Measurements from ENCODE around the gene UBA7.

The UBA7 gene

GRCh38 chr3:49803465-49804140 lies 10.2 kb downstream of the UBA7 start:
- Histone ChIP-seq H3K4me1 (peaks cover 22 to 48% (median 42%) of the 10 kb centered on the region in 4 donors), H3K27ac (peak overlapping the region; percentile 87 to 98), H3K36me3 (peaks cover 0 to 10% (median 0%) of the 10 kb centered on the region in 3 donors), H3K9me3 (no peaks in the 10 kb centered on the region), H3K4me3 (peak overlapping the region; percentile 79 to 92), H3K27me3 (no peaks in the 10 kb centered on the region)
- TF ChIP-seq, protein P1, sequence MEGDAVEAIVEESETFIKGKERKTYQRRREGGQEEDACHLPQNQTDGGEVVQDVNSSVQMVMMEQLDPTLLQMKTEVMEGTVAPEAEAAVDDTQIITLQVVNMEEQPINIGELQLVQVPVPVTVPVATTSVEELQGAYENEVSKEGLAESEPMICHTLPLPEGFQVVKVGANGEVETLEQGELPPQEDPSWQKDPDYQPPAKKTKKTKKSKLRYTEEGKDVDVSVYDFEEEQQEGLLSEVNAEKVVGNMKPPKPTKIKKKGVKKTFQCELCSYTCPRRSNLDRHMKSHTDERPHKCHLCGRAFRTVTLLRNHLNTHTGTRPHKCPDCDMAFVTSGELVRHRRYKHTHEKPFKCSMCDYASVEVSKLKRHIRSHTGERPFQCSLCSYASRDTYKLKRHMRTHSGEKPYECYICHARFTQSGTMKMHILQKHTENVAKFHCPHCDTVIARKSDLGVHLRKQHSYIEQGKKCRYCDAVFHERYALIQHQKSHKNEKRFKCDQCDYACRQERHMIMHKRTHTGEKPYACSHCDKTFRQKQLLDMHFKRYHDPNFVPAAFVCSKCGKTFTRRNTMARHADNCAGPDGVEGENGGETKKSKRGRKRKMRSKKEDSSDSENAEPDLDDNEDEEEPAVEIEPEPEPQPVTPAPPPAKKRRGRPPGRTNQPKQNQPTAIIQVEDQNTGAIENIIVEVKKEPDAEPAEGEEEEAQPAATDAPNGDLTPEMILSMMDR (IDR thresholded peaks at IDR 0.05): peak; percentile 12 to 13
- no peak for DNase-seq
- intact Hi-C loops (cut with DNase I; ENCODE audit: low total_unique reads): no loop called here

DNA sequence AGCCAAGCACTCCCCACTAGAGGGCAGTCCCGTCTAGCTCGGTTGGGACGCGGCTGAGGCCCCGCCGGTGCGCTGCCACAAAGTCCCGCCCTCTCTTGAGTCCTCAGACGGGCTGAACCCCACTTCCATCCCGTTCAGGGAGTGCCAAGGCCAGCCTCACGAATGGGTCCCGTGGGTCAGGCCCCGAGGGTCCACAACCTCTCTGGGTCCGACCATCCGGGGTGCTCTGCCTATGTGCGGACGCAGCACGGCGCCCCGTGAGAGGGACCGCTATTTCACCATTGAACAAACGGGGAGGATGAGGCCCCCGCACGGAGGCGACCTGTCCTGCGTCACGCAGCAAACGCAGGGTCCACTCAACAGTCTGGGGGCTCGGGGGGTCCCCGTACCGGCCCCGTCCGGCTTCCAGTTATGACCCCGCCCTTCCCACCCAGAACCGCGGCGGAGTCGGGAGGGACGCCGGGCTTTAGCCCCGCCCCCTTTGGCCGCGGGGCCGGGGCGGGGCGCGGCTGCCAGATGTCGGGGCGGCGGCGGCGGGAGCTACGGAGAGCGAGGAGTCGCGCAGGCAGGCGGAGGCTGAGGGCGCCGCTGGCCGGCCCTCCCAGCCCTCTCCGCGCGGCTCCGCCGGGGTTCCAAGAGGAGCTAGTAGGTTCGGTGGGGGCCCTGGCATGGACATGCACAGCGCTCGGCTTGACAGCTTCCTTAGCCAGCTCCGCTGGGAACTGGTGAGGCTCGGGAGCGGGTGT lies 10.9 kb downstream of the UBA7 start, which contains the start of gene INKA1:
INKA1 (plus strand) TSS at position 543 of the 746 bp plus-strand sequence; CDS start at position 675, 132 bp downstream.
- DNase-seq: peak; percentile 85 to 94
- peak within 1 kb of the TSS; percentile 87 to 98 for H3K27ac ChIP-seq
- peaks cover 22 to 48% (median 42%) of the 10 kb centered on the region in 4 donors for H3K4me1 ChIP-seq
- no peaks in the 10 kb centered on the region for H3K27me3 ChIP-seq
- TF ChIP-seq, protein P1 (IDR thresholded peaks at IDR 0.05): peak; percentile 91 to 94
- H3K4me3 ChIP-seq: peak within 1 kb of the TSS; percentile 79 to 92
- intact Hi-C loops (cut with DNase I; ENCODE audit: low total_unique reads): loop anchor here (1.0 kb wide), 1 partner anchor 36 kb away; no protein-coding TSS in a partner anchor
- H3K9me3 ChIP-seq: no peaks in the 10 kb centered on the region
- peaks cover 0 to 3% (median 0%) of the 10 kb centered on the region in 3 donors for H3K36me3 ChIP-seq

DNA sequence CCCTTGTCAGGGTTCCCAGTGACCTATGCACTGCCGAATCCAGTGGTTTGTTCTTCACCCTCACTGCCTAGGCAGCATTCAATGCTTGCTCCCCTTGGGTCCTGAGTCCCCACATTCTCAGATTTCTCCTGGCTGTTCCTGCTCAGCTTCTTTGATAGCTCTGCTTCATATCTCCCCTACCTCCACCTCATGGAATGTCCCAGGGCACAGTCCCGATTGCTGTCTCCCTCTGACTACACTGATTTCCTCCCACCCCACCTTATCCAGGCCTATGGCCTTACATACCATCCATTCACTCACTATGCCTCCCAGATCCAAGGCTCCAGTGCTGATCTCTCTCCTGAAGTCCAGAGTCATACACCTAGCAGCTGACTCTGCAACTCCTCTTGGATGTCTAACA lies 12.6 kb downstream of the UBA7 start:
- Histone ChIP-seq H3K36me3 (no peaks in the 10 kb centered on the region), H3K9me3 (no peaks in the 10 kb centered on the region), H3K27ac (no peak overlapping the region), H3K4me3 (no peak overlapping the region), H3K4me1 (peaks cover 22 to 39% (median 30%) of the 10 kb centered on the region in 4 donors), H3K27me3 (no peaks in the 10 kb centered on the region)
- intact Hi-C loops (cut with DNase I; ENCODE audit: low total_unique reads): no loop called here
- TF ChIP-seq, protein P1 (IDR thresholded peaks at IDR 0.05): no peak
- no peak for DNase-seq

GRCh38 chr3:49799761-49800160 lies 14.0 kb downstream of the UBA7 start, which contains the start of gene CDHR4:
TSS of gene CDHR4 (minus strand) at chr3:49799873. CDS start at chr3:49799812, 61 bp downstream.
- TF ChIP-seq, protein P1 (IDR thresholded peaks at IDR 0.05): no peak
- Histone ChIP-seq H3K9me3 (no peaks in the 10 kb centered on the region), H3K4me1 (peaks cover 13 to 25% (median 16%) of the 10 kb centered on the region in 4 donors), H3K27me3 (no peaks in the 10 kb centered on the region), H3K36me3 (no peaks in the 10 kb centered on the region), H3K27ac (peak within 1 kb of the TSS; percentile 34 to 36), H3K4me3 (no peak within 1 kb of the TSS)
- peak; percentile 79 to 86 for DNase-seq
- intact Hi-C loops (cut with DNase I; ENCODE audit: low total_unique reads): no loop called here

DNA sequence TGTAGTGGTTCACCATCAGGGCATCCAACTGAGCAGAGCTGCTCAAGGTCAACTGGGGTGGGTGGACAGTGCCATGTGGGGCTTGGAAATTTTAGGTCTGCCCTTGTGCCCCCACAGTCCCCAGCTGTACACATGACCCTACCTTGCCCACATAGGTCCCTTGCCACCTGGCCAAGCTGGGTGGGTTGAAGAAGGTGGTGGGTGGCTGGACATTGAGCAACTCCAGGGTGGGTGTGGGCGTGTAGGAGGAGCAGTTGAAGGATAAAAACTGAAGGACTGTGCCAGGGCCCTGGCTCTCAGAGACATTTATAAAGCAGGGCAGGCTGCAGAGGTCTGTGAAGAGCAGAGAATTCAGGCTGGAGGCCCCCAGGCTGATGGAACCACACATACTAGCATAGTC lies 14.6 kb downstream of the UBA7 start:
- Histone ChIP-seq H3K27ac (peak overlapping the region; percentile 34 to 36), H3K9me3 (no peaks in the 10 kb centered on the region), H3K4me3 (no peak overlapping the region), H3K36me3 (no peaks in the 10 kb centered on the region), H3K4me1 (peaks cover 7 to 18% (median 10%) of the 10 kb centered on the region in 4 donors), H3K27me3 (no peaks in the 10 kb centered on the region)
- intact Hi-C loops (cut with DNase I; ENCODE audit: low total_unique reads): no loop called here
- no peak for DNase-seq
- TF ChIP-seq, protein P1 (IDR thresholded peaks at IDR 0.05): no peak
